T-helper 17 cell (primary cell): ENCODE results near the gene PRICKLE1. TPM values are rescaled to one million over a fixed set of nuclear protein-coding genes. Genes with fewer than 3 reads are reported as not detected.
A peak's percentile ranks its signal among the peaks of the same experiment; 100 is the strongest.

Experiments
- ATAC-seq: fragments of 150-1000 bp; cut with Tn5 transposase; 2 replicates; pipeline ENCODE4 v1.10.0; 2021; ENCODE audit warnings: mild to moderate bottlenecking, moderate library complexity
- DNase-seq, 3 donors: peaks; one replicate each; pipeline versions ENCODE4 v3.0.0 to v3.0.0-alpha.2; 2020 to 2021
- H3K9me3 ChIP-seq: one replicate; pipeline ENCODE4 v1.7.0; 2013; ENCODE audit warnings: low read length, mild to moderate bottlenecking; ENCODE audit not compliant: control insufficient read depth, poor library complexity, severe bottlenecking
- H3K27ac Mint-ChIP-seq: one replicate; pipeline ENCODE4 v1.8.0; 2022; ENCODE audit warnings: mild to moderate bottlenecking, moderate library complexity, mixed read lengths
- H3K27me3 Mint-ChIP-seq: one replicate; pipeline ENCODE4 v1.8.0; 2022; ENCODE audit warnings: mixed read lengths
- H3K36me3 Mint-ChIP-seq: one replicate; pipeline ENCODE4 v1.8.0; 2022; ENCODE audit warnings: low read depth, mixed read lengths
- H3K4me1 Mint-ChIP-seq: one replicate; pipeline ENCODE4 v1.8.0; 2022; ENCODE audit warnings: mild to moderate bottlenecking, mixed read lengths
- H3K4me3 Mint-ChIP-seq: one replicate; pipeline ENCODE4 v1.8.0; 2022; ENCODE audit warnings: mild to moderate bottlenecking, moderate library complexity, mixed read lengths
- total RNA-seq, 4 donors: library from RNA in 2 of 4; stranded (reverse) in 2 of 4; gene quantifications; one replicate each; pipeline ENCODE4 v1.2.3 and lab custom pipeline; 2022 to 2026

Gene PRICKLE1
- total RNA-seq, 2 donors from 2014 or later = 0.27 to 0.86 TPM

DNA sequence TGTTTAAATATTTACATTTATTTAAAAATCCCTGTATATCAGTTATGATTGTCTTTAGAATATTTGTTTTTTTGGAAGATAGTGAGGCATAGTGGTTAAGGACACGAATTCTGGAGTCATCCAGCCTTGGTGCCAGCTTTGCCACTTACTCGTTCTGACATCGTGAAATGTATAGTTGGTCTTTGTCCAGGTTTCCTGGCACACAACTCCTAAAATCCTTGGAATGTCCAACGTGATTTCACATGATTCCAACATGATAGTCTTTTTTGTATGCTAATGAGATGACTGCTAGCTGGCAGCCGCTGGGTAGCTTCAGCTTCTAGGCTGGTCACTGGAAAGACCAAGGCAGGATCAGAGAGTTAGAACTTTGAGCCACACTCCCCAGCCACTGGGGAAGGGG lies 64.8 kb downstream of the PRICKLE1 start:
- DNase-seq (no peak), ATAC-seq (no peak)
- H3K9me3 ChIP-seq = no peaks in the 10 kb centered on the region
- H3K4me3 Mint-ChIP-seq = no peak overlapping the region
- no peak overlapping the region for H3K27ac Mint-ChIP-seq
- H3K4me1 Mint-ChIP-seq = no peaks in the 10 kb centered on the region
- H3K36me3 Mint-ChIP-seq = peaks cover 2% of the 10 kb centered on the region
- peaks cover 25% of the 10 kb centered on the region for H3K27me3 Mint-ChIP-seq

DNA sequence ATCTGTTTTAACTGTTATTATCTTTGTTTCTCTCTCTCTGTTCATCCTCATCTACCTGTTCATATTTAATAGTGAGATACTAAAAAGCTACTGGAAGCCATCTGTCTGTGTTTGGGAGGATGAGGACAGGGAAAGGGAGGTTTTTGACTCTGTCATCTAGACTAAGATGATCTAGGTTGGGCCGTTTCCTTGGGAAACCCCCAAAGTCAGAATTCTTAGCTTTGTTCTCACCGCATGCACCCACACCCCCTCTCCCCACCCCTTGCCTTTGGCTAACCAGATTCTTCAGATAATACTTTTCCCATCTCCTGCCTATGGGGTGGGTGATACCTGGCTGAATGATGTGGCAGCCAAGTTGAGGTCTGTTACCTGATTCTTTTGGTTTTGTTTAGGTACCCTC lies 73.0 kb downstream of the PRICKLE1 start:
- no peaks in the 10 kb centered on the region for H3K4me1 Mint-ChIP-seq
- H3K27ac Mint-ChIP-seq = no peak overlapping the region
- DNase-seq (no peak), ATAC-seq (no peak)
- H3K36me3 Mint-ChIP-seq = no peaks in the 10 kb centered on the region
- H3K27me3 Mint-ChIP-seq = peaks cover 15% of the 10 kb centered on the region
- H3K9me3 ChIP-seq = no peaks in the 10 kb centered on the region
- no peak overlapping the region for H3K4me3 Mint-ChIP-seq

DNA sequence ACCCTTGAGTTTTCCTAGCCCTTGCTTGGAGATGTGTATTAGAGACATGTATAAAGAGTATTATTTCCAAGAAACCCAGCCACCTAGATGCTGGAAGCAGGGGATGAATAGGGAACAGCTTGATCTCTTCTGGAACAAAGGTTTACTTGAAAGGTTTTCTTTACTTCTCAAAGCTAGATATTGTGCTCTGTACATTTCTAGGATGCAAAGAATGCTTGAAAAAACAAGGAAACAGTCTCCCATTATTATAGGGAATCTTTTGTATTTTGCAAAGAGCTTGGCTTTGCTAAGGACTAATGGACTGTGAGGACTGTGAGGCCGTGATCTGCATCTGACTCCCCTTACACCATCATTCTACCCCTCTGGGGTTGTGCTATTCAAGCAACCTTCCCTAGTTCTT lies 77.9 kb downstream of the PRICKLE1 start:
- Mint-ChIP-seq H3K27ac (no peak overlapping the region), H3K36me3 (no peaks in the 10 kb centered on the region), H3K27me3 (peaks cover 19% of the 10 kb centered on the region), H3K4me1 (no peaks in the 10 kb centered on the region), H3K4me3 (no peak overlapping the region)
- no peak for DNase-seq
- no peaks in the 10 kb centered on the region for H3K9me3 ChIP-seq
- no peak for ATAC-seq

DNA sequence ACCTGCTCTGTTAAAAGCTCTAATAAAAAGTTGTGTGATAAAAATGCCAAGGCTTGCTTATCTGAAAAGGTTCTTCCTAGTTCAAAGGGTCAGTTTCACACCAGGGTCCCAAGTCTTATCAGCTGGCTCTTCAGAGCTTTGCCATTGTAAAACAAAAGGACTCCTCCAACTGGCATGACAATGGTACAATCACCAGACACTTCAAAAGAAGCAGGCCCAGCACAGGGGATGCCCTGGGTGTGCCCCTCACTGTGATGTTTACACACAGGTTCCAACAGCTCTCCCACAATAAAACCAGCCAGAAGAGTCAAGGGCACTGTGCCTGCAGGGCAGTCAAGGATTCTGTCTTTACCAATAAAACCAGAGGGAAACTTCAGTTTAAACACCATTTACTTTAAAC lies 78.7 kb downstream of the PRICKLE1 start:
- Mint-ChIP-seq H3K36me3 (no peaks in the 10 kb centered on the region), H3K27ac (no peak overlapping the region), H3K27me3 (peaks cover 19% of the 10 kb centered on the region), H3K4me1 (no peaks in the 10 kb centered on the region), H3K4me3 (no peak overlapping the region)
- no peaks in the 10 kb centered on the region for H3K9me3 ChIP-seq
- DNase-seq (no peak), ATAC-seq (no peak)

DNA sequence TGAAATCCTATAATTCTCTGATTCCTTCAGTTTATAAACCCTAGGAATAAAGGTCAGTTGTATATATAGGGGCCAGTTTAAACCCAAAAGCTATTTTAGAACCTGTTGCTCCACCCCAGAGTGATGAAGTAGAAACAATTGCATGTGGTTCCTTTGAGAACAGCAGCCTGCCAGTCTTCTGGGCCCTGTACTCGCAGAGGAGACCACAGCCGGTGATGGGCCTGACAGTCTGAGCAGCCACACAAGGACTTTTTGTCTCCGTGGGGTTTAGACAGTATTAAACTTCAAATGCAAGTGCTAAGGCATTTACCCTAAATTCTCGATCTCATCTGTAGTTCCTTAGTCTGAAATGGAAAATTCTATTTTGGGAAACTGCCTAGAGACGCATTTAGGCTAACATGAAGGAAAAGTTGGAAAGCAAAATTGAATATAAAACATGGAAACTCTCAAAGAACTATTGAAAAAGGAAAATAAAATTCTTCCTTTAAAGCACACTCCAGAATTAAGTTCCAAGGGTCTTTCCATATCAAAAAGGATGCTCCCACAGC lies 80.6 kb downstream of the PRICKLE1 start:
- H3K4me1 Mint-ChIP-seq = no peaks in the 10 kb centered on the region
- H3K4me3 Mint-ChIP-seq = no peak overlapping the region
- no peaks in the 10 kb centered on the region for H3K9me3 ChIP-seq
- ATAC-seq (no peak), DNase-seq (no peak)
- no peaks in the 10 kb centered on the region for H3K36me3 Mint-ChIP-seq
- H3K27ac Mint-ChIP-seq = no peak overlapping the region
- peaks cover 29% of the 10 kb centered on the region for H3K27me3 Mint-ChIP-seq

DNA sequence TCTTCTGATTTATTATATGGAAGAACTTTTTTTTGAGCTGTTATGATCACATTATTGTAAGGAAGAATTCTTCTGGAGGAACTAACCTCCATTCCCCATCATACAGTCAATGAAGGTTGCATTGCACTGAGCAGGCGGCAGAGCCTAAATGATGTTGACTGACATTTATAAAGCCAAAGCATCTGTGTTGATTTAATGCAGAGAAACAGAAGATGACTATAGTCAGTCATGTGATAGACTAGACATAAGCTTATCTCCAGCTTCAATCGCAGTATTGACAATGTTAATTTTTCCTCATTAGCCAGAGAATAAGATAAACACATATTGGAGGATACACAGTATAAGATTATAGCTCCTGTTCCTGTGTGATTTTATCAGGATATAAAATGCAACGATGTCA lies 82.0 kb downstream of the PRICKLE1 start:
- no peaks in the 10 kb centered on the region for H3K4me1 Mint-ChIP-seq
- H3K9me3 ChIP-seq = no peaks in the 10 kb centered on the region
- DNase-seq (no peak), ATAC-seq (no peak)
- H3K27me3 Mint-ChIP-seq = peaks cover 33% of the 10 kb centered on the region
- H3K36me3 Mint-ChIP-seq = no peaks in the 10 kb centered on the region
- no peak overlapping the region for H3K27ac Mint-ChIP-seq
- no peak overlapping the region for H3K4me3 Mint-ChIP-seq

DNA sequence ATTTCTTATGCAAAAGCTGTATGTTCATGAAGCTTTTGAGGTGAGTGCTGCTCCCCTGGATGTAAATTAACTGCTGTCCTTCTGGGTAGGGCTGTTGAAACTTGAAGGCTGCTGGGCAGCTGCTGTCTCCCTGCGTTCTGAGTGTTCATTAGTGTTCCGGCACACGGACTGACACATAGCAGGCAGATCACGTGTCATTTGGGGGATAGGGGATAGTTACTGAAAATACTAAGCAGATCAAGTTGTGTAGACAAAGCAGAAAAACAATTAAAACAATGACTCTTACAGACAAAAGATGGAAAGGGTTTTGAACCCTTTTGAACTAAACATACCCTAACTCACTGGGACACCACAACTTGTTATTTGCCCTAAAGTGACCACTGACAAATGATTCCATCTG lies 82.5 kb downstream of the PRICKLE1 start:
- H3K27me3 Mint-ChIP-seq = peaks cover 32% of the 10 kb centered on the region

DNA sequence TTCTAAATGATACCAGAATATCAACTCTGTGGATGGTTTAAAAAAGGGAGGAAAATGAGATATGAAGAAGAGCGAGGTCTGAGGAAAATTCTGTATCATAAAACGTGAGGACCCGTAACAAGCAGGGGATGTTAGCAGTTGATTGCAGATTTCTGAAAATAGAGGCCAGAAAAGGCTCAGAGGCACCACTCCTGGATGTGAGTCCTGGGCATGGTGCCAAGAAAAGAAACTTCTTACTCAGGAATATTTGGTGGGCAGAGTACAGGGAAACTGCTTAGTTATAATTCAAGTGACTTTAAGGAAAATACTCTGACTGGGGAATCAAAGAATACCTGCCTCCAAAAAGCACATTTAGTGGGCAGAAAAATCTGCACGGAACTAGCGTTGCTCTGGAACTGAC lies 85.5 kb downstream of the PRICKLE1 start:
- Mint-ChIP-seq H3K27ac (no peak overlapping the region), H3K4me1 (no peaks in the 10 kb centered on the region), H3K36me3 (no peaks in the 10 kb centered on the region), H3K4me3 (no peak overlapping the region), H3K27me3 (peaks cover 27% of the 10 kb centered on the region)
- DNase-seq (no peak), ATAC-seq (no peak)
- no peaks in the 10 kb centered on the region for H3K9me3 ChIP-seq

More for the DNA sequence above, 82.5 kb downstream of the PRICKLE1 start:
- no peak for ATAC-seq
- Mint-ChIP-seq H3K4me1 (no peaks in the 10 kb centered on the region), H3K36me3 (no peaks in the 10 kb centered on the region), H3K4me3 (no peak overlapping the region), H3K27ac (no peak overlapping the region)
- no peaks in the 10 kb centered on the region for H3K9me3 ChIP-seq
- no peak for DNase-seq

DNA sequence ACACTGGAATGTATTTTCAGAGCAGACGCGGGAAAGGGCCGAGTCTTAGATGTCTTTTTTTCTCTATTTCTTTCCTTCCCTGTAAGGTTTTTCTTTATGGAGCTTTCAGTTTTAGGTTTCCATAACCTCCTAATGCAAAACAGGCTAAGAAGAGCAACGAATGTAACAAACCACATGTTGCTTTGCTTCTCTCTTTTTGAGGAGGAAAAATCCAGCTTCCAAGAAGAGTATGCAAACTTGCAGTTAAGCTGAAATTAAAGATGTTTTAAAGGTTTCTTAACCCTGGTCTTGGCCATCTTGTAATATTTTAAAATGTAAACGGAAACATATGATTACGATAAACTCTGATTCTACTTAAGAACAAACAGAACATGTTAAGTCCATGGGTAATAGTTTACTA lies 86.9 kb downstream of the PRICKLE1 start:
- Mint-ChIP-seq H3K4me3 (no peak overlapping the region), H3K27me3 (peaks cover 27% of the 10 kb centered on the region), H3K27ac (no peak overlapping the region), H3K4me1 (no peaks in the 10 kb centered on the region), H3K36me3 (no peaks in the 10 kb centered on the region)
- DNase-seq (no peak), ATAC-seq (no peak)
- no peaks in the 10 kb centered on the region for H3K9me3 ChIP-seq

DNA sequence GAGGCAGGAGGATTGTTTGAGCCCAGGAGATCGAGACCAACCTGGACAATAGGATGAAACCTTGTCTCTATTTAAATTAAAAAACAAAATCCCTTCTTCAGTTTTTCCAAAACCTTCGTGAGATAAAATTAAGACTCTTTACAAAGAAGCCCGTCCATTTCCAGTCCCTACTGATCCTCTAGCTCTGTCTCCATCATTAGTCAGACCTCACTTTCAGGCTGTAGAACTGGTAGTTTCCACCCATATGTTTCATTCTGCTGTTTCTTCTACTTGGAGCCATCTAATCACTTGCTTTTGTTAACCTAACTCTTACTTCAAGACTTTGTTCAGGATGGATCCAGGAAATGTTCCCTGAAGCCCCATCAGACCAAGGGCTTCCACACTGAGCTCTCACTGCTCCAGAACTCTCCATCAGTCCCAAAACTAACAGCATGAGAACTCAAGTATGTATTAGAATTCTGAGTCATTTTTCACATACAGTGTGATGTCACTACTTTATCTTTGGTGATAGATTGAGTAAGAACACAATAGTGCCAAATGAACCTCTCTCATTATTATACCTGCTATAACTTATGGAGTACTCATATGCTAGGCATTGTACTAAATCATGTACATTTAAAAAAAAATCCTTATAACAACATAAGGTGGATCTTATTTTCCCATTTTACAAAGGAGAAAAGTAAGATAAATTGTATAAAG lies 90.8 kb downstream of the PRICKLE1 start:
- H3K27me3 Mint-ChIP-seq = peaks cover 17% of the 10 kb centered on the region
- H3K9me3 ChIP-seq = no peaks in the 10 kb centered on the region
- no peaks in the 10 kb centered on the region for H3K4me1 Mint-ChIP-seq
- H3K36me3 Mint-ChIP-seq = no peaks in the 10 kb centered on the region
- ATAC-seq (no peak), DNase-seq (no peak)
- no peak overlapping the region for H3K4me3 Mint-ChIP-seq
- H3K27ac Mint-ChIP-seq = no peak overlapping the region

DNA sequence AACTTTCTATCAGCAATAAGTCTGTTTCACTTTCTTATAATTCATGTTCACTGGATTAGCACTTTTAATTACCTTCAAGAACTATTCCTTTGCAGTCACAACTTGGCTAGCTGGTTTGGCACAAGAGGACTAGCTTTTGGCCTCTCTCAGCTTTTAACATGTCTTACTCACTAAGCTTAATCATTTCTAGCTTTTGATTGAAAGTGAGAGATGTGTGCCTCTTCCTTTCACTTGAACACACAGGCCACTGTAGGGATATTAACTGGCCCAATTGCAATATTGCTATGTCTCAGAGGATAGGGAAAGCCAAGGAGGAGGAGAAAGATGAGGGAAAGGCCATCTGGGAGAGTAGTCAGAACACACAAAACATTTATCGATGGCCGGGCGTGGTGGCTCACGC lies 92.7 kb downstream of the PRICKLE1 start:
- peak overlapping the region; percentile 48 for H3K27ac Mint-ChIP-seq
- no peaks in the 10 kb centered on the region for H3K9me3 ChIP-seq
- H3K4me3 Mint-ChIP-seq = no peak overlapping the region
- H3K4me1 Mint-ChIP-seq = no peaks in the 10 kb centered on the region
- H3K36me3 Mint-ChIP-seq = peaks cover 2% of the 10 kb centered on the region
- DNase-seq (no peak), ATAC-seq (no peak)
- peaks cover 16% of the 10 kb centered on the region for H3K27me3 Mint-ChIP-seq

DNA sequence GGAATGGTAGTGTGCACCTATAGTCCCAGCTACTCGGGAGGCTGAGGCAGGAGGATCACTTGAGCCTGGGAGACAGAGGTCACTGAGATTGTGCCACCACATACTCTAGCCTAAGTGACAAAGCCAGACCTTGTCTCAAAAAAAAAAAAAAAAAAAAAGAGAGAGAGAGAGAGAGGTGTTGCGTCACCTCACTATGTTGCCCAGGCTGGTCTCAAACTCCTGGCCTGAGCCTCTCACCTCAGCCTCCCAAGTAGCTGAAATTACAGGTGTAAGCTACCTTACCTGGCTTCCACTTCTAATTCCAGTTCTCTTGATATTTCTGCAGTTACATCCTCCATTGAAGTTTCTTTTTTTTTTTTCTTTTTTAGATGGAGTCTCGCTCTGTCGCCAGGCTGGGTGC lies 94.3 kb downstream of the PRICKLE1 start:
- DNase-seq (no peak), ATAC-seq (no peak)
- Mint-ChIP-seq H3K27me3 (peaks cover 18% of the 10 kb centered on the region), H3K4me3 (no peak overlapping the region), H3K27ac (no peak overlapping the region), H3K36me3 (peaks cover 2% of the 10 kb centered on the region), H3K4me1 (no peaks in the 10 kb centered on the region)
- no peaks in the 10 kb centered on the region for H3K9me3 ChIP-seq

DNA sequence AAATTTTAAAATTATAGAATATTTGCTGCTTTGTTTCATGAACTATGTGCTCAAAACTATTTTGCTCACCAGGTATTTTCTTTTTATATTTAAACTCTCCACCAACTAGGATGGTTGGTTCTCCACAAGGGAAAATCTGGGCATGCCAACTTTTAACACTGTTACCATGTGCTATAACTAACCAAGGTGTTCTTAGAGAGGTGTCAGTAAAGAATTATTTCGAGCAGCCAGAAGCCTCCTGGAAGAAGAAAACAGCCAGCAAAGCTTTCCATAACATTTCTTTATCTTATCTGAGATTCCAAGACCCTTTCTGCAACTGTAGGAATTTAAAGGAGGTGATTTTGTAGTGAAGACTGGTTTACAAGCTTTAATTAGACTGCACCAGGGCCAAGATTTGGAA lies 97.3 kb downstream of the PRICKLE1 start:
- ATAC-seq (no peak), DNase-seq (no peak)
- H3K9me3 ChIP-seq = no peaks in the 10 kb centered on the region
- Mint-ChIP-seq H3K27ac (no peak overlapping the region), H3K4me1 (no peaks in the 10 kb centered on the region), H3K4me3 (no peak overlapping the region), H3K27me3 (peaks cover 37% of the 10 kb centered on the region), H3K36me3 (peaks cover 2% of the 10 kb centered on the region)

DNA sequence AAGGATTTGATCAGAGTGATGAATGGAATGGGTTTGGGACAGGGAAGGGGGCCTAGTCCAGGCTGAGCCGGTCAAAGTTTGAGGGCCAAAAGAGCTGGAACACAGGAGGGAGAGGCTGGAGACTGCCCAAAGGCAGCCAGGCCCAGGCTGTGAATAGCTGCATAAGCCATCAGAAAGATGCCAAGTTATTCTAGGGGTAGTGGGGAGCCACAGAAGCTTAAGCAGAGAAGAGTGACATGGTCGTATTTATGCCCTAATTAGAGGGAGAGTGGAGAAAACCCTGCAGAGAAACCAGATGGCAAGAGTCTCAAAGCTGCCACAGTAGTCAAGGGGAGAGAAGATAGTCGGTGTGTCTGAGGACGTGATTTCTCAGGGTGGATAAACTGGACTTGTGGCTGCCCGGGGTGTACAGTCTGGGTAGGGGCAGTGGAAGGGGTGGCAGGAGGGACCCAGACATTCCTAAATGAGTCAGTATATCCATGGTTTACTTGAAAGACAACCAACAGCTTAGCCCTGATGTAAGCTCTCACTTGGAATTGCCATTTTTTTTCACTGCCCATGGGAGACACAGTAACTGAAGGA lies 99.2 kb downstream of the PRICKLE1 start:
- no peaks in the 10 kb centered on the region for H3K9me3 ChIP-seq
- Mint-ChIP-seq H3K27ac (no peak overlapping the region), H3K4me1 (peaks cover 2% of the 10 kb centered on the region), H3K4me3 (no peak overlapping the region), H3K36me3 (peaks cover 2% of the 10 kb centered on the region), H3K27me3 (peaks cover 45% of the 10 kb centered on the region)
- DNase-seq = no peak
- no peak for ATAC-seq
